Measurements from ENCODE around the gene PPP6R1. TPM values are rescaled to one million over a fixed set of nuclear protein-coding genes. Genes with fewer than 3 reads are reported as not detected.

Gene PPP6R1
- polyA plus RNA-seq, 1 donor, result 65.1 TPM

DNA sequence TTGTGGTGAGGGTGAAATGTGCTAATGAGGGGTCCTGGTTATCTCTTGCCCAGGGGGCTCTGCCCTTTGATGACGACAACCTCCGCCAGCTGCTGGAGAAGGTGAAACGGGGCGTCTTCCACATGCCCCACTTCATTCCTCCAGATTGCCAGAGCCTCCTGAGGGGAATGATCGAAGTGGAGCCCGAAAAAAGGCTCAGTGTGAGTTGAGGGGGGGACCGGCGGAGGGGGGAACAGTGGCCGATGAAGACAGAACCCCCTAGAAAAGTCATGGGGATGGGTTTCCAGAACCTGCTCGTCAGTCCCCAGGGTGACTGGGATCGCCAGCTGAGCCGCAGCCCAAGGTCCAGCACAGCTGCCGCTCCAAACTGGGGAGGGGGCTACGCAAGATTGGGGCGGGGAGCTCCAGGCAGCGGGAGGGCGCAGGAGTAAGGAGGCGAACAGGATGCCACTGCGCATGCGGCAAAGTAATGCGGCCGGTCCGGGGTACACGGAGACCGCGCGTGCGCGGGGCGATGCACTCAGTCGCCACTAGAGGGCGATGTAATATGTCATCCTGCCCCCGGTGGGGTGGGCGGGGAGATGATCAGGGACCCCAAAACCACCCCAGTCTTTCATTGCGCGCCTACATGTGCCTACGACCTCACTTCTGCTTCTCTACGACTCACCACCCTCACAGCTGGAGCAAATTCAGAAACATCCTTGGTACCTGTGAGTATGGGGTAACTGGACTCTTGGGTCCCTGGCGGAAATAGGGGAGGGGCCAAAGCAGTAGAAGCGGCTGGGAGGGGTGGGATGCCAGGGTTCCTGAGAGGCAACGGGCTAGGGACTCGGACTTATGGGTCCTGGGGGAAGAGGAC is 42.9 kb upstream of the PPP6R1 start:
- H3K4me3 ChIP-seq (ENCODE audit: low read length), result peak overlapping the region; percentile 8
- H3K27ac ChIP-seq (ENCODE audit: low read length), result no peak overlapping the region
- peak; percentile 74 to 81 for DNase-seq
- H3K27me3 ChIP-seq (ENCODE audit: control insufficient read depth, insufficient read depth, low read length), result no peaks in the 10 kb centered on the region
- no CpG with 5 or more reads among the region's 42 CpGs for WGBS (ENCODE audit: insufficient coverage, low lambda C conversion rate)
- peaks cover 3% of the 10 kb centered on the region for H3K36me3 ChIP-seq (ENCODE audit: control insufficient read depth, insufficient read depth, low read length)
- H3K4me1 ChIP-seq (ENCODE audit: control insufficient read depth, insufficient read depth, low read length), result peaks cover 4% of the 10 kb centered on the region
- H3K9me3 ChIP-seq (ENCODE audit: control insufficient read depth, low read depth, low read length), result no peaks in the 10 kb centered on the region

GRCh38 chr19:55300886-55301458 is 42.2 kb upstream of the PPP6R1 start:
- no peak overlapping the region for H3K27ac ChIP-seq (ENCODE audit: low read length)
- peaks cover 4% of the 10 kb centered on the region for H3K4me1 ChIP-seq (ENCODE audit: control insufficient read depth, insufficient read depth, low read length)
- no peaks in the 10 kb centered on the region for H3K9me3 ChIP-seq (ENCODE audit: control insufficient read depth, low read depth, low read length)
- no peak overlapping the region for H3K4me3 ChIP-seq (ENCODE audit: low read length)
- H3K36me3 ChIP-seq (ENCODE audit: control insufficient read depth, insufficient read depth, low read length), result no peaks in the 10 kb centered on the region
- peak in 1 of 2 donors; percentile 5 for DNase-seq
- no CpG with 5 or more reads among the region's 15 CpGs for WGBS (ENCODE audit: insufficient coverage, low lambda C conversion rate)
- H3K27me3 ChIP-seq (ENCODE audit: control insufficient read depth, insufficient read depth, low read length), result no peaks in the 10 kb centered on the region

DNA sequence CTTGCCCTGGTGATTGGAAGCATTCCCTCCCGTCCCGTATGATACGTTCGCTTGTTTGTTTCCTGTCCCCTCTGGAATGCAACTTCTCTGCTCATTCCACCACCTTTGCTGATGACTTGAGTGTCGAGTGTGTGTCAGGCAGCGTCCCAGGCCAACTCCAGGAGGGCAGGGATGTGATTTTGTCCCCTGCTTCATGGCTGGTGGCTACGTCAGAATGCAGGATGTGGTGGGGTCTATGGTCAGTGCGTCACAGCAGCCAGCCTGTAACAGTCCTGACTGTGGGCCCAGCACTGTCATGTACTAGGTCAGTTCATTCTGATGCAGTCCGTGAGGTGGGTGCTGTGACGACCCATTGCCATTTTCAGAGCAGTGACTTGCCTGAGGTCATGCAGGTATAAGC is 41.2 kb upstream of the PPP6R1 start:
- WGBS (ENCODE audit: insufficient coverage, low lambda C conversion rate), result no CpG with 5 or more reads among the region's 10 CpGs
- Histone ChIP-seq H3K4me3 (ENCODE audit: low read length) (no peak overlapping the region), H3K36me3 (ENCODE audit: control insufficient read depth, insufficient read depth, low read length) (no peaks in the 10 kb centered on the region), H3K27ac (ENCODE audit: low read length) (no peak overlapping the region), H3K9me3 (ENCODE audit: control insufficient read depth, low read depth, low read length) (no peaks in the 10 kb centered on the region), H3K4me1 (ENCODE audit: control insufficient read depth, insufficient read depth, low read length) (peaks cover 4% of the 10 kb centered on the region), H3K27me3 (ENCODE audit: control insufficient read depth, insufficient read depth, low read length) (no peaks in the 10 kb centered on the region)
- DNase-seq, result no peak

- Histone ChIP-seq H3K36me3 (ENCODE audit: control insufficient read depth, insufficient read depth, low read length) (no peaks in the 10 kb centered on the region), H3K27ac (ENCODE audit: low read length) (no peak overlapping the region), H3K4me1 (ENCODE audit: control insufficient read depth, insufficient read depth, low read length) (peaks cover 4% of the 10 kb centered on the region), H3K4me3 (ENCODE audit: low read length) (no peak overlapping the region), H3K27me3 (ENCODE audit: control insufficient read depth, insufficient read depth, low read length) (no peaks in the 10 kb centered on the region), H3K9me3 (ENCODE audit: control insufficient read depth, low read depth, low read length) (no peaks in the 10 kb centered on the region)
- no peak for DNase-seq
- WGBS (ENCODE audit: insufficient coverage, low lambda C conversion rate), result 90% methylated on average over 3 of the region's 10 CpGs
These were observed 38.5 kb upstream of the PPP6R1 start for GRCh38 chr19:55297267-55297666.

DNA sequence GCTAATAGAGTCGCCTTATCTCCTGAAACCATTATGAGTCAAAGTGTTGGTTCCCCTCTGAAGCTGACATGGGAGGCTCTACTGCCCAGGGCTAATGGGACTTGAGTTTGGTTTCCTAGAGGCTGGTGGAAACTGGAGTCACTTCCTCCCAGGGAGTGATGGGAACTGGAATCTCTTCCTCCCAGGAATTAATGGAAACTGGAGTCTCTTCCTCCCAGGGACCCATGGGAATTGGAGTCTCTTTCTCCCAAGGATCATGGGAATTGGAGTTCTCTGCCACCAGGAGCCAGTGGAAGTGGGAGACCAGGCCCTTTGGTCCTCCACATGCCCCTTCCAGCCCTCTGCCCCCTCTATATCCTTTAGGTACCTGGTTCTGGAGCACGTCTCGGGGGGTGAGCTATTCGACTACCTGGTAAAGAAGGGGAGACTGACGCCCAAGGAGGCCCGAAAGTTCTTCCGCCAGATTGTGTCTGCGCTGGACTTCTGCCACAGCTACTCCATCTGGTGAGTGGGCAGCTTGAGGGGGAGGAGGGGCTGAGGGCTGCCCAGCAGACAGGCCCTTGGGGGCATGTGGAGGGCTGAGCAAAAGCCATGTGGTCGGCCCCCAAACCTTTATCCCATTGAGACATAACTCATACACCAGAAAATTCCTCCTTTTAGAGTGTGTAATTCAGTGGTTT is 30.4 kb upstream of the PPP6R1 start:
- H3K36me3 ChIP-seq (ENCODE audit: control insufficient read depth, insufficient read depth, low read length), result no peaks in the 10 kb centered on the region
- no CpG with 5 or more reads among the region's 9 CpGs for WGBS (ENCODE audit: insufficient coverage, low lambda C conversion rate)
- no peak for DNase-seq
- H3K27me3 ChIP-seq (ENCODE audit: control insufficient read depth, insufficient read depth, low read length), result no peaks in the 10 kb centered on the region
- H3K4me1 ChIP-seq (ENCODE audit: control insufficient read depth, insufficient read depth, low read length), result no peaks in the 10 kb centered on the region
- H3K4me3 ChIP-seq (ENCODE audit: low read length), result no peak overlapping the region
- H3K9me3 ChIP-seq (ENCODE audit: control insufficient read depth, low read depth, low read length), result no peaks in the 10 kb centered on the region
- no peak overlapping the region for H3K27ac ChIP-seq (ENCODE audit: low read length)

DNA sequence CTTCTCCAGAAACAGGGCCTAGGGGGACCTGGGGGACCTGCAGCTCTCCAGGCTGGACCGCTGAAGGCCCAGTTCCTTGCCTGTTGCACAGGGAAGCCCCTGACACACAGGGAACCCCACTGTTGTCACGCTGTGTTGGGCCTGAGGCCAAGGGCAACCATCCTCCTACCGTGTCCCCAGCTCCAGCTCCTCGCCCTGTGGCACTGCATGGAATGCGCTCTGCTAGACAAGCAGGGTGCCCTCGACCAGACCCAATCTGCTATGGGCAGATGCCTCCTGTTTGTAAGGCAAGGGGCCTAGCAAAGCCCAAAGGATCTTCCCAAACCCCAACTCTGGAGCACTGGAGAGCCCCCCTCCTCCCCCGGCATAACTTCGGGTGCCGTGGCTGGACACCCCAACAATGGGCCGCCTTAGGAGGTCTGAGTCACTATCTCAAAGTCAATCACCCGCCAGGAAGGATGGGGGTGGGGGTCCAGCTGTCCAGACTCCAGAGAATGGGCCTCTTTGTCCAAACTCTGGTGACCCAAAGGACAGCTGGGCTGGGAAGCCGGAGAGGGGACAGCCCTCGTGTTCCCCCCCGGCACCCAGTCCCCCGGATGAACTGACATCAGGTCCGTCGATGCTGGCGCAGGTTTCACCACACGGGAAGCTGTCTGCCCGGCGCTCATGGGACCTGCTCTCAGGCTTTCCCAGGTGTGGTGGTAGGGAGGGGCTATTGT is 28.7 kb upstream of the PPP6R1 start:
- Histone ChIP-seq H3K27ac (ENCODE audit: low read length) (no peak overlapping the region), H3K4me3 (ENCODE audit: low read length) (no peak overlapping the region), H3K36me3 (ENCODE audit: control insufficient read depth, insufficient read depth, low read length) (no peaks in the 10 kb centered on the region), H3K4me1 (ENCODE audit: control insufficient read depth, insufficient read depth, low read length) (no peaks in the 10 kb centered on the region), H3K27me3 (ENCODE audit: control insufficient read depth, insufficient read depth, low read length) (peaks cover 3% of the 10 kb centered on the region), H3K9me3 (ENCODE audit: control insufficient read depth, low read depth, low read length) (no peaks in the 10 kb centered on the region)
- no CpG with 5 or more reads among the region's 21 CpGs for WGBS (ENCODE audit: insufficient coverage, low lambda C conversion rate)
- DNase-seq, result no peak

DNA sequence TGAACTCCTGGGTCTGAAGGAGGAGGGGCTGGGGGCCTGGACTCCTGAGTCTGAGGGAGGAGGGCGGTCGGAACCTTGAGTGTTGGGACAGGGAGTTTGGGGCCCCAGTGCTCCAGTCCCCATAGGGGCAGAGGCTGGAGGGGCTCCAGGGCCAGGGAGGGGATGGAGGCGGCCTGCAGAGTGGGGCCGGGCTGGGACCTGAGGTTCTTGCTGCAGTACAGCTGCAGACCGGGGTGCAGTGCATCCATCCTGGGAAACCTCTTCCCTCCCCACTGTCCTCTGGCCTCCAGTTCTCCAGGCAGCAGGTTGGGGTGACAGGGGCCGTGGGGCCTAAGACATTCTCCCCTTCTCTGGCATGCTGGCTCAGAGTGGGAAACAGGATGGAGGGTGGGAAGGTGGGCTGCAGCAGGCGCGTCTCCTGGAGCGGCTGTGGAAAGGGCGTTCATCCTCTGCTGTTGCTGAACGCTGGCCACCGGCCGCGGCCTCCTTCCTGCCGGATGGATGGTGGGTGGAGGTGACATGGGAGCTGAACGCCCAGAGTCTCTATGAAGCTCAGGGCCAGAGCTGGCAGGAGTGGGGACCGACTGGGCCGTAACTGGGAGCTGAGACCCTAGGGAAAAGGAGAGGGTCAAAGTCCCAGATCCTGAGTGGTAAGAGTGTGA is 26.5 kb upstream of the PPP6R1 start:
- Histone ChIP-seq H3K27me3 (ENCODE audit: control insufficient read depth, insufficient read depth, low read length) (peaks cover 3% of the 10 kb centered on the region), H3K4me3 (ENCODE audit: low read length) (no peak overlapping the region), H3K9me3 (ENCODE audit: control insufficient read depth, low read depth, low read length) (no peaks in the 10 kb centered on the region), H3K4me1 (ENCODE audit: control insufficient read depth, insufficient read depth, low read length) (peaks cover 11% of the 10 kb centered on the region), H3K27ac (ENCODE audit: low read length) (no peak overlapping the region), H3K36me3 (ENCODE audit: control insufficient read depth, insufficient read depth, low read length) (no peaks in the 10 kb centered on the region)
- no peak for DNase-seq
- no CpG with 5 or more reads among the region's 18 CpGs for WGBS (ENCODE audit: insufficient coverage, low lambda C conversion rate)

DNA sequence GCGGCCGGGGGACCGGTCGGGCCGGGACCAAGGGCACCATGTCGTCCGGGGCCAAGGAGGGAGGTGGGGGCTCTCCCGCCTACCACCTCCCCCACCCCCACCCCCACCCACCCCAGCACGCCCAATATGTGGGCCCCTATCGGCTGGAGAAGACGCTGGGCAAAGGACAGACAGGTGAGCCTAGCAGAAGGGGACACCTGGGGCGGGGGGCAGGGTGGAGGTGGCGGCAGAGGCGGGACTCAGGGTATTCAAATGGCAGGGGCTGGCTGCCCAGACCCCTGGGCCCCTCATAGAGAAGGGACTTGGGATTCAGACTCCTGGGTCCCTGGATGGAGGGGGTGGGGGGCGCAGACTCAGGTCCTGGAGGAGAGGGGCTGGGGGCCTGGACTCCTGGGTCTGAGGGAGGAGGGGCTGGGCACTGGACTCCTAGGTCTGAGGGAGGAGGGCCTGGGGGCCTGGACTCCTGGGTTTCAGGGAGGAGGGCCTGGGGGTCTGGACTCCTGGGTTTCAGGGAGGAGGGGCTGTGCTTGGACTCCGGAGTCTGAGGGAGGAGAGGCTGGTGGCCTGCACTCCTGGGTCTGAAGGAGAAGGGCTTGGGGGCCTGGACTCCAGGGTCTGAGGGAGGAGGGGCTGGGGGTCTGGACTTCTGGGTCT is 25.7 kb upstream of the PPP6R1 start:
- peaks cover 12% of the 10 kb centered on the region for H3K4me1 ChIP-seq (ENCODE audit: control insufficient read depth, insufficient read depth, low read length)
- WGBS (ENCODE audit: insufficient coverage, low lambda C conversion rate), result no CpG with 5 or more reads among the region's 16 CpGs
- H3K36me3 ChIP-seq (ENCODE audit: control insufficient read depth, insufficient read depth, low read length), result no peaks in the 10 kb centered on the region
- no peak overlapping the region for H3K27ac ChIP-seq (ENCODE audit: low read length)
- no peak for DNase-seq
- no peaks in the 10 kb centered on the region for H3K9me3 ChIP-seq (ENCODE audit: control insufficient read depth, low read depth, low read length)
- H3K4me3 ChIP-seq (ENCODE audit: low read length), result peak overlapping the region; percentile 6
- H3K27me3 ChIP-seq (ENCODE audit: control insufficient read depth, insufficient read depth, low read length), result peaks cover 3% of the 10 kb centered on the region

GRCh38 chr19:55283548-55284377 is 24.9 kb upstream of the PPP6R1 start, which contains the start of gene BRSK1:
TSS of gene BRSK1 (plus strand) at chr19:55283997. CDS start at chr19:55284443, 446 bp downstream.
- peak in 1 of 2 donors; percentile 27 for DNase-seq
- Histone ChIP-seq H3K9me3 (ENCODE audit: control insufficient read depth, low read depth, low read length) (no peaks in the 10 kb centered on the region), H3K4me1 (ENCODE audit: control insufficient read depth, insufficient read depth, low read length) (peaks cover 17% of the 10 kb centered on the region), H3K27me3 (ENCODE audit: control insufficient read depth, insufficient read depth, low read length) (peaks cover 3% of the 10 kb centered on the region), H3K27ac (ENCODE audit: low read length) (no peak within 1 kb of the TSS), H3K4me3 (ENCODE audit: low read length) (peak within 1 kb of the TSS; percentile 6), H3K36me3 (ENCODE audit: control insufficient read depth, insufficient read depth, low read length) (no peaks in the 10 kb centered on the region)
- WGBS (ENCODE audit: insufficient coverage, low lambda C conversion rate), result 38% methylated on average over 2 of the region's 44 CpGs
